Tibial artery (tissue), 4 donors: ENCODE results near the gene PLEKHM1.
A peak's percentile ranks its signal among the peaks of the same experiment; 100 is the strongest.
"Not testable (repeated sequence)": the region's sequence is repeated elsewhere in the genome, so short reads cannot be mapped to it uniquely, and the experiment has no call there.

Source experiments
- DNase-seq, 2 donors: peaks; one replicate each; pipeline ENCODE4 v3.0.0-alpha.2; 2019
- H3K27ac ChIP-seq, 2 donors: fragments of 200-600 bp; sonication (generic) in 1 of 2; 1 replicate in 1 of 2; 2 replicates in 1 of 2; pipeline ENCODE4 v1.5.1; 2018 to 2019; ENCODE audit warnings: mild to moderate bottlenecking in 1 of 2
- H3K27me3 ChIP-seq, 2 donors: fragments of 200-600 bp; sonication (generic) in 1 of 2; one replicate each; pipeline versions ENCODE4 v1.5.1 to v1.6.0; 2016 to 2019
- H3K36me3 ChIP-seq, 3 donors: fragments of 200-600 bp; sonication (generic) in 2 of 3; one replicate each; pipeline ENCODE4 v1.5.1; 2016 to 2019; ENCODE audit warnings: mild to moderate bottlenecking in 2 of 3
- H3K4me1 ChIP-seq, 4 donors: fragments of 200-600 bp; sonication (generic) in 2 of 4; 1 replicate in 3 of 4; 2 replicates in 1 of 4; pipeline ENCODE4 v1.5.1; 2016 to 2019
- H3K4me3 ChIP-seq, 2 donors: fragments of 200-600 bp; sonication (generic) in 1 of 2; 1 replicate in 1 of 2; 2 replicates in 1 of 2; pipeline ENCODE4 v1.5.1; 2018 to 2019; ENCODE audit warnings: mild to moderate bottlenecking in 2 of 2
- H3K9me3 ChIP-seq, 3 donors: fragments of 200-600 bp; sonication (generic) in 1 of 3; one replicate each; pipeline ENCODE4 v1.5.1; 2016 to 2019
- CTCF ChIP-seq, 2 experiments: fragments of 200-600 bp in 1 of 2; fragments of 450-650 bp in 1 of 2; IDR thresholded peaks; one replicate each; pipeline ENCODE4 v1.5.1; 2017 to 2019; ENCODE audit warnings: antibody characterized with exemption in 2 of 2, mild to moderate bottlenecking in 1 of 2, moderate library complexity in 1 of 2
- intact Hi-C: fragments of 100-400 bp; cut with DNase I; formaldehyde crosslinking; loops from one replicate; pipeline ENCODE4 v1.15.0; 2023; ENCODE audit warnings: low total_unique reads

PLEKHM1 gene

GRCh38 chr17:45451660-45452059, 38.9 kb downstream of the PLEKHM1 start:
- DNase-seq, intact Hi-C loops, H3K4me3 ChIP-seq, H3K9me3 ChIP-seq, H3K27ac ChIP-seq, H3K4me1 ChIP-seq, H3K27me3 ChIP-seq: not testable (repeated sequence)
- peaks cover 39 to 77% (median 76%) of the 10 kb centered on the region in 3 donors for H3K36me3 ChIP-seq

- no peaks in the 10 kb centered on the region for H3K27me3 ChIP-seq
- intact Hi-C loops = no loop called here
- no peaks in the 10 kb centered on the region for H3K9me3 ChIP-seq
- H3K36me3 ChIP-seq = peaks cover 36 to 73% (median 73%) of the 10 kb centered on the region in 3 donors
- H3K4me3 ChIP-seq = no peak overlapping the region
- H3K4me1 ChIP-seq = no peaks in the 10 kb centered on the region
- H3K27ac ChIP-seq = no peak overlapping the region
- no peak for TF ChIP-seq CTCF (IDR thresholded peaks at IDR 0.05)
- no peak for DNase-seq
These were observed 39.4 kb downstream of the PLEKHM1 start for GRCh38 chr17:45451131-45451530.

- peaks cover 41 to 75% (median 74%) of the 10 kb centered on the region in 3 donors for H3K36me3 ChIP-seq
- H3K27ac ChIP-seq, H3K4me1 ChIP-seq, DNase-seq, H3K27me3 ChIP-seq, H3K4me3 ChIP-seq, intact Hi-C loops, H3K9me3 ChIP-seq: not testable (repeated sequence)
These were observed 40.7 kb downstream of the PLEKHM1 start for GRCh38 chr17:45449708-45450329.

GRCh38 chr17:45449260-45449659, 41.3 kb downstream of the PLEKHM1 start:
- H3K27ac ChIP-seq, H3K4me1 ChIP-seq, H3K4me3 ChIP-seq, H3K27me3 ChIP-seq, intact Hi-C loops, H3K9me3 ChIP-seq: not testable (repeated sequence)
- DNase-seq = peak in 1 of 2 donors; percentile 34
- H3K36me3 ChIP-seq = peaks cover 41 to 74% (median 70%) of the 10 kb centered on the region in 3 donors

- H3K9me3 ChIP-seq, H3K27me3 ChIP-seq, H3K27ac ChIP-seq, H3K4me1 ChIP-seq, H3K4me3 ChIP-seq, intact Hi-C loops: not testable (repeated sequence)
- H3K36me3 ChIP-seq = peaks cover 35 to 74% (median 64%) of the 10 kb centered on the region in 3 donors
- peak in 1 of 2 donors; percentile 27 for DNase-seq
These were observed 42.0 kb downstream of the PLEKHM1 start for GRCh38 chr17:45448483-45448882.

GRCh38 chr17:45448066-45448465, 42.5 kb downstream of the PLEKHM1 start:
- DNase-seq, H3K27ac ChIP-seq, H3K4me3 ChIP-seq, intact Hi-C loops, H3K4me1 ChIP-seq, H3K27me3 ChIP-seq, H3K9me3 ChIP-seq: not testable (repeated sequence)
- H3K36me3 ChIP-seq = peaks cover 35 to 72% (median 63%) of the 10 kb centered on the region in 3 donors

- intact Hi-C loops, H3K4me3 ChIP-seq, H3K27ac ChIP-seq, H3K4me1 ChIP-seq, H3K9me3 ChIP-seq, H3K27me3 ChIP-seq: not testable (repeated sequence)
- peak in 1 of 2 donors; percentile 44 for DNase-seq
- H3K36me3 ChIP-seq = peaks cover 35 to 68% (median 58%) of the 10 kb centered on the region in 3 donors
These were observed 42.9 kb downstream of the PLEKHM1 start for GRCh38 chr17:45447650-45448049.

- peaks cover 35 to 65% (median 56%) of the 10 kb centered on the region in 3 donors for H3K36me3 ChIP-seq
- H3K4me3 ChIP-seq, H3K27me3 ChIP-seq, intact Hi-C loops, H3K27ac ChIP-seq, H3K4me1 ChIP-seq, H3K9me3 ChIP-seq: not testable (repeated sequence)
- DNase-seq = peak in 1 of 2 donors; percentile 73
These were observed 43.5 kb downstream of the PLEKHM1 start for GRCh38 chr17:45446872-45447625.

- H3K4me3 ChIP-seq, intact Hi-C loops, H3K27ac ChIP-seq, H3K4me1 ChIP-seq, H3K9me3 ChIP-seq, H3K27me3 ChIP-seq: not testable (repeated sequence)
- H3K36me3 ChIP-seq = peaks cover 31 to 60% (median 52%) of the 10 kb centered on the region in 3 donors
- DNase-seq = peak in 1 of 2 donors; percentile 60
These were observed 44.4 kb downstream of the PLEKHM1 start for GRCh38 chr17:45445901-45446743.

- H3K27me3 ChIP-seq, H3K4me3 ChIP-seq, H3K4me1 ChIP-seq, H3K27ac ChIP-seq, H3K9me3 ChIP-seq, intact Hi-C loops: not testable (repeated sequence)
- H3K36me3 ChIP-seq = peaks cover 33 to 63% (median 55%) of the 10 kb centered on the region in 3 donors
- DNase-seq = peak in 1 of 2 donors; percentile 57
These were observed 45.4 kb downstream of the PLEKHM1 start for GRCh38 chr17:45444856-45445820.

- DNase-seq = peak in 1 of 2 donors; percentile 53
- H3K9me3 ChIP-seq, H3K4me3 ChIP-seq, H3K27ac ChIP-seq, H3K4me1 ChIP-seq, H3K27me3 ChIP-seq, intact Hi-C loops: not testable (repeated sequence)
- peaks cover 41 to 63% (median 55%) of the 10 kb centered on the region in 3 donors for H3K36me3 ChIP-seq
These were observed 46.2 kb downstream of the PLEKHM1 start for GRCh38 chr17:45444301-45444700.
